ENCODE measurements around the gene GAREM1. TPM values are rescaled to one million over a fixed set of nuclear protein-coding genes. Genes with fewer than 3 reads are reported as not detected.

The GAREM1 gene
- total and polyA plus RNA-seq, 2 donors (not counting 3 experiments of a cell fraction or from before 2014, with no cell fraction given): 0.69 to 1.0 TPM

DNA sequence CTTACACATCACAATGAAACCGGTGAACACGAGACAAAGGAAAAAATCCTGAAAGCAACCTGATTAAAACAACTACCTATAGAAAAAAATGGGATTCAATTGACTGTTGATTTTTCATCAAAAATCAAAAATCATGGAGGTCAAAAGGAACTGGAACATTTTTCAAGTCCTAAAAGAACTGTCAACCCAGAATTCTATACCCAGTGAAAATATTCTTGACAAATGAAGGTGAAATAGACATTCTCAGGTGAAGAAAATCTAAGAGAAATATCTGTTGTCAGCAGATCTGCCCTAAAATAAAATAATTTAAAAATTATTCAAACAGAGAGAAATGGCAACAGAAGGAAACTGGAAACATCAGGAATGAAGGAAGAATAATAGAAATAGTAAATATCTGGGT is 38.9 kb downstream of the GAREM1 start:
- no peaks in the 10 kb centered on the region for H4K20me1 ChIP-seq (replicated peaks; ENCODE audit: control insufficient read depth, extremely low read depth, insufficient read depth, low read length)
- H3K4me3 ChIP-seq (replicated peaks in 1 of 3; ENCODE audit: insufficient read depth in 1 of 3, low read depth in 1 of 3, low read length in 3 of 3): no peak overlapping the region
- H3K9me1 ChIP-seq (replicated peaks; ENCODE audit: control insufficient read depth, extremely low read depth, insufficient read depth, low read length): no peaks in the 10 kb centered on the region
- H3K27ac ChIP-seq (ENCODE audit: insufficient read depth, low read depth, low read length): no peak overlapping the region
- dilution Hi-C loops (cut with MboI; ENCODE audit: extremely low pct_ligation_motif_present, low sequenced_read_pairs) (no loop called here), intact Hi-C loops (cut with micrococcal nuclease) (no loop called here)
- H3K4me2 ChIP-seq (ENCODE audit: insufficient read depth, low read length): no peak overlapping the region
- H3K79me2 ChIP-seq (ENCODE audit: control insufficient read depth, insufficient read depth, low read length): no peaks in the 10 kb centered on the region
- H2AFZ ChIP-seq (ENCODE audit: low read depth, low read length): no peak overlapping the region
- H3K9ac ChIP-seq (replicated peaks; ENCODE audit: extremely low read depth, insufficient read depth, low read length): no peak overlapping the region
- no peak for FAIRE-seq
- POLR2A ChIA-PET: no interaction called here
- DNase-seq (ENCODE audit: low read depth, low spot score): no peak
- CTCF ChIA-PET: no interaction called here
- no peaks in the 10 kb centered on the region for H3K4me1 ChIP-seq (ENCODE audit: control insufficient read depth, extremely low read depth, insufficient read depth, low read length)
- no peaks in the 10 kb centered on the region for H3K9me3 ChIP-seq (replicated peaks; ENCODE audit: control insufficient read depth, insufficient read depth, low read length)
- no peaks in the 10 kb centered on the region for H3K36me3 ChIP-seq (ENCODE audit: control insufficient read depth in 2 of 2, extremely low read depth in 1 of 2, insufficient read depth in 2 of 2, low read length in 2 of 2)
- BruUV-seq (replicated peaks): no TSS peak
- peaks cover 0 to 6% of the 10 kb centered on the region in 2 experiments for H3K27me3 ChIP-seq (ENCODE audit: control insufficient read depth in 2 of 2, insufficient read depth in 2 of 2, low read length in 2 of 2)
- no peak for TF ChIP-seq FOS (IDR thresholded peaks at IDR 0.05; ENCODE audit: borderline replicate concordance, insufficient read depth, low read length)
- TF ChIP-seq GATA2 (IDR thresholded peaks at IDR 0.05; ENCODE audit: insufficient read depth, insufficient read length, low read depth, low read length): no peak
- TF ChIP-seq, protein P1, sequence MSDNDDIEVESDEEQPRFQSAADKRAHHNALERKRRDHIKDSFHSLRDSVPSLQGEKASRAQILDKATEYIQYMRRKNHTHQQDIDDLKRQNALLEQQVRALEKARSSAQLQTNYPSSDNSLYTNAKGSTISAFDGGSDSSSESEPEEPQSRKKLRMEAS (IDR thresholded peaks at IDR 0.05; ENCODE audit: insufficient read depth, insufficient read length): no peak
- TF ChIP-seq MYC (IDR thresholded peaks at IDR 0.05; ENCODE audit: low read depth, low read length): no peak
- TF ChIP-seq, protein P2, sequence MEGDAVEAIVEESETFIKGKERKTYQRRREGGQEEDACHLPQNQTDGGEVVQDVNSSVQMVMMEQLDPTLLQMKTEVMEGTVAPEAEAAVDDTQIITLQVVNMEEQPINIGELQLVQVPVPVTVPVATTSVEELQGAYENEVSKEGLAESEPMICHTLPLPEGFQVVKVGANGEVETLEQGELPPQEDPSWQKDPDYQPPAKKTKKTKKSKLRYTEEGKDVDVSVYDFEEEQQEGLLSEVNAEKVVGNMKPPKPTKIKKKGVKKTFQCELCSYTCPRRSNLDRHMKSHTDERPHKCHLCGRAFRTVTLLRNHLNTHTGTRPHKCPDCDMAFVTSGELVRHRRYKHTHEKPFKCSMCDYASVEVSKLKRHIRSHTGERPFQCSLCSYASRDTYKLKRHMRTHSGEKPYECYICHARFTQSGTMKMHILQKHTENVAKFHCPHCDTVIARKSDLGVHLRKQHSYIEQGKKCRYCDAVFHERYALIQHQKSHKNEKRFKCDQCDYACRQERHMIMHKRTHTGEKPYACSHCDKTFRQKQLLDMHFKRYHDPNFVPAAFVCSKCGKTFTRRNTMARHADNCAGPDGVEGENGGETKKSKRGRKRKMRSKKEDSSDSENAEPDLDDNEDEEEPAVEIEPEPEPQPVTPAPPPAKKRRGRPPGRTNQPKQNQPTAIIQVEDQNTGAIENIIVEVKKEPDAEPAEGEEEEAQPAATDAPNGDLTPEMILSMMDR (IDR thresholded peaks at IDR 0.05; ENCODE audit: extremely low read depth in 1 of 2, insufficient read depth in 1 of 2, low read depth in 1 of 2, low read length in 2 of 2): no peak
- no peak for TF ChIP-seq JUN (IDR thresholded peaks at IDR 0.05; ENCODE audit: borderline replicate concordance, insufficient read depth, insufficient read length, low read depth)
- TF ChIP-seq POLR2AphosphoS5 (IDR thresholded peaks at IDR 0.05; ENCODE audit: insufficient read depth, low read depth, low read length): no peak
- no peak for TF ChIP-seq POLR2A (IDR thresholded peaks at IDR 0.05; ENCODE audit: low read depth, low read length)
- no peak for TF ChIP-seq EZH2 (IDR thresholded peaks at IDR 0.05; ENCODE audit: borderline replicate concordance, low read depth, low read length, severe bottlenecking)

Data from endothelial cell of umbilical vein (primary cell).